ENCODE results near the gene MRPL10.

DNA sequence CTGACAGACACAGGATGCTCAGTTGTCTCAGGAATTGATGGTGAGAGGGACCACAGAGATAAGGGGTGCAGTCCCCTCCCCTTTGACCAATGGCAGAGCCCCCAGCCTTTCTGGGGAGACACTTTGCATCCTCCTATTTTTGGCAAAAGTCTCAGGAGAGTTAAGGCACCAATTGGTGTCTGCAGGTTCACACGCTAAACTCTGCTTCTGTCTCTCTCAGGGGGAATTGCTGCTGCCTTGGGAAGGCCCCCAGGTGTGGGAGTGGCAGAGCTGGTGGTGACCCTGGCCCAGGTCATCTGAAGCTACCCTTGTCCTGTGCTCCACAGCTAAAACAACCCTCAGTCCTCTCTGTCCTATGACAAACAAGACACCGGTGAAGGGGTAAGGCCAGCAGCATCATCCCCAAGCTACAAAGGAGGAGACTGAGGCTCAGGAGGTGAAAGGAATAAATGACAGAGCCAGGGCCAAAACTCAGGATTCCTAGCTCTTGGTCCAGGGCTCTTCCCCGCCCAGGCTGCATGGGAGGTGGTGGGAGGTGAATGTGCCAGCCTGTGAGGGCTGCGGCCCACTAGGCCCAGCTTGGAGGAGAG, 30.1 kb downstream of the MRPL10 start:
- TF ChIP-seq, protein P1, sequence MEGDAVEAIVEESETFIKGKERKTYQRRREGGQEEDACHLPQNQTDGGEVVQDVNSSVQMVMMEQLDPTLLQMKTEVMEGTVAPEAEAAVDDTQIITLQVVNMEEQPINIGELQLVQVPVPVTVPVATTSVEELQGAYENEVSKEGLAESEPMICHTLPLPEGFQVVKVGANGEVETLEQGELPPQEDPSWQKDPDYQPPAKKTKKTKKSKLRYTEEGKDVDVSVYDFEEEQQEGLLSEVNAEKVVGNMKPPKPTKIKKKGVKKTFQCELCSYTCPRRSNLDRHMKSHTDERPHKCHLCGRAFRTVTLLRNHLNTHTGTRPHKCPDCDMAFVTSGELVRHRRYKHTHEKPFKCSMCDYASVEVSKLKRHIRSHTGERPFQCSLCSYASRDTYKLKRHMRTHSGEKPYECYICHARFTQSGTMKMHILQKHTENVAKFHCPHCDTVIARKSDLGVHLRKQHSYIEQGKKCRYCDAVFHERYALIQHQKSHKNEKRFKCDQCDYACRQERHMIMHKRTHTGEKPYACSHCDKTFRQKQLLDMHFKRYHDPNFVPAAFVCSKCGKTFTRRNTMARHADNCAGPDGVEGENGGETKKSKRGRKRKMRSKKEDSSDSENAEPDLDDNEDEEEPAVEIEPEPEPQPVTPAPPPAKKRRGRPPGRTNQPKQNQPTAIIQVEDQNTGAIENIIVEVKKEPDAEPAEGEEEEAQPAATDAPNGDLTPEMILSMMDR (conservative IDR thresholded peaks at IDR 0.05; ENCODE audit: low read depth, low read length) = no peak
- TF ChIP-seq EZH2phosphoT487 (IDR thresholded peaks at IDR 0.05; ENCODE audit: borderline replicate concordance, low read length) = no peak
- no peak for TF ChIP-seq EZH2 (IDR thresholded peaks at IDR 0.05; ENCODE audit: low read length, unreplicated experiment)

Data from PC-3 (cell line).